WTC11 (cell line): Measurements from ENCODE around the gene PPP1R12B.

Experiments
- ELF4 ChIP-seq: sonication (generic); formaldehyde crosslinking; IDR thresholded peaks from 2 replicates; pipeline ENCODE4 v1.8.1; 2022; ENCODE audit warnings: low read depth, mild to moderate bottlenecking, moderate library complexity, missing genetic modification reagents
- SP1 ChIP-seq: sonication (generic); formaldehyde crosslinking; conservative IDR thresholded peaks from 2 replicates; pipeline ENCODE4 v1.8.1; 2022; ENCODE audit warnings: missing genetic modification reagents
- TF ChIP-seq, protein P1 (sequence below): fragments of 200-600 bp; IDR thresholded peaks from 2 replicates; pipeline ENCODE4 v1.8.0; 2022; ENCODE audit warnings: antibody characterized with exemption

DNA sequence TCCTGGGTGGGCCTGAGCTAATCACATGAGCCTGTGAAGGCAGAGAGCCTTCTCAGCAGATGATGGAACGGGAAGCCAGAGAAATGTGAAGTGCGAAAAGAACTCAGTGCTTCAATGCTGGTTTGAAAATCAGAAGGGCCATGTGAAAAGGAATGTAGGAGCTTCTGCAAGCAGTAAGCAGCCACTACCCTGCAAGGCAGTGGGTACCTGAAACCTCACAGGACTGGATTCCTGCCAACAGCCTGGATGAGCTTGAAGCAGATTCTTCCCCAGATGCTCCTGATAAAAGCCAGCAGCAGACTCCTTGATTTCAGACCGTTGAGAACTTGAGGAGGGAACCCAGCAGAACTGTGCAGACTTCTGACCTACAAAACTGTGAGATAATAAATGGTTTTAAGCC, 203.2 kb downstream of the PPP1R12B start:
- TF ChIP-seq SP1 (no peak), ELF4 (CRISPR knock-in tag) (no peak)
- TF ChIP-seq, protein P1, sequence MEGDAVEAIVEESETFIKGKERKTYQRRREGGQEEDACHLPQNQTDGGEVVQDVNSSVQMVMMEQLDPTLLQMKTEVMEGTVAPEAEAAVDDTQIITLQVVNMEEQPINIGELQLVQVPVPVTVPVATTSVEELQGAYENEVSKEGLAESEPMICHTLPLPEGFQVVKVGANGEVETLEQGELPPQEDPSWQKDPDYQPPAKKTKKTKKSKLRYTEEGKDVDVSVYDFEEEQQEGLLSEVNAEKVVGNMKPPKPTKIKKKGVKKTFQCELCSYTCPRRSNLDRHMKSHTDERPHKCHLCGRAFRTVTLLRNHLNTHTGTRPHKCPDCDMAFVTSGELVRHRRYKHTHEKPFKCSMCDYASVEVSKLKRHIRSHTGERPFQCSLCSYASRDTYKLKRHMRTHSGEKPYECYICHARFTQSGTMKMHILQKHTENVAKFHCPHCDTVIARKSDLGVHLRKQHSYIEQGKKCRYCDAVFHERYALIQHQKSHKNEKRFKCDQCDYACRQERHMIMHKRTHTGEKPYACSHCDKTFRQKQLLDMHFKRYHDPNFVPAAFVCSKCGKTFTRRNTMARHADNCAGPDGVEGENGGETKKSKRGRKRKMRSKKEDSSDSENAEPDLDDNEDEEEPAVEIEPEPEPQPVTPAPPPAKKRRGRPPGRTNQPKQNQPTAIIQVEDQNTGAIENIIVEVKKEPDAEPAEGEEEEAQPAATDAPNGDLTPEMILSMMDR: no peak
